Myocyte (in vitro differentiated cells): ENCODE data around the gene BCL11B. TPM values are rescaled to one million over a fixed set of nuclear protein-coding genes. Genes with fewer than 3 reads are reported as not detected.

Experiments
- DNase-seq: peaks from one replicate; pipeline ENCODE4 v3.0.0-alpha.2; 2012; ENCODE audit warnings: low read depth
- total RNA-seq: library from RNA; depleted of rRNA; stranded (reverse); fragments of >200 nt; gene quantifications from 2 replicates; pipeline ENCODE4 v1.2.3, GENCODE V29; 2014

BCL11B gene
- total RNA-seq, 1 donor from 2014 or later, result 0.03 TPM

GRCh38 chr14:99226687-99227086 lies 45.3 kb downstream of the BCL11B start:
- DNase-seq, result no peak

GRCh38 chr14:99225436-99226203 lies 46.4 kb downstream of the BCL11B start:
- DNase-seq, result no peak

- DNase-seq, result no peak
Measured at GRCh38 chr14:99224948-99225347, 47.0 kb downstream of the BCL11B start.

GRCh38 chr14:99224116-99224910 lies 47.7 kb downstream of the BCL11B start:
- no peak for DNase-seq

- DNase-seq, result no peak
Measured at GRCh38 chr14:99221445-99221844, 50.6 kb downstream of the BCL11B start.

DNA sequence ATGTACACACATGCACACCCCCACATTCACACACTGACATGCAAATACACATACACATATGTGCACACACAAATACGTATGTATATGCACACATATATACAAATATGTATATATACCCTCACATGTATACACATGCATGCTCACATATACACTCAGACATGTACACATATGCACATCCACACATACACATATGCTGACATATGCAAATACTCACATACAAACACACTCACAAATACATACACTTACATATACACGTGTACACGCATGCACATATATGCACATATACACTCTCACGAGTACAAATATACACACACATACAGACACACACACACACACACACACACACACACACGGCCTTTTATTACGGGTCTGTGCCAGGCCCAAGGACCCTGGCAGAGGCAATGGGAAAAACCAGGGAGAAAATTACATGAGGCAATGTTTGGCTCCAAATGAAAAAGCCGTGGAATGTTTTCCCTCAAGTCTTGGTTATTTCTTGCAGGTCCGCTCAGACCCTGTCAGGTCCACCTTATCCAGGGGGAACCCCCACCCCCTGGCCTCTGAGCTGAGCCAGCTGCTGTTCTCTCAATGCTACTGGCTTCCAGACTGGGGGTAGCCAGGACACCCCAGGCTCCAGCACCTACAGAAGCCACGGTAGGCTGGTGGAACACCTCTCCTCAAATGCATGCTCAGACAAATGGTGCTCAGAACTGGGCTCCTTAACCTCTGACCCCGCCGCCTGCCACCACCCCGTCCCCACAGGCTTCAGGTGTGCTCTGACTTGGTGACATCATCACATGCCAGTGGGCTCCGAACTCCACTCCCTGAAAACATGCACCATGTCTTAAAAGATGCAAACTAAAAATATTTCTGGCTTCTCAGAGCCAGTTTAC lies 54.7 kb downstream of the BCL11B start:
- no peak for DNase-seq

DNA sequence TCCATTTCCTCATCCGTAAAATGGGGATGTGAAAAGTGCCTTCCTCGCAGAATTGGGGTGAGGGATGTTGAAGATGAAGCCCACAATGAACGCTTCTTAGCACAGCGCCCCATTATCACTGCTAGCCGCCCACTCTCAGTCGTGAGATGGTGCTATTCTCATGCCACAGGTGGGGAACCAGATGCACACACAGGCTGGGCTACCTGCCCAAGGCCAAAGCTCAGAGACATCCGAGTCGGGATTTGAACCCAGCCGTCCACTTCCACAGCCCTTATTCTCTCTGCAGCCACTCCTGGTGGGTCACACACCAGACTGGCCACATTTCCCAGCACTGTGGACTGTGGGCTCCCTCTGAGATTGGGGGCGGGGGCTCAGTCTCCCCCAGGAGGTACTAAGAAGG lies 55.8 kb downstream of the BCL11B start:
- no peak for DNase-seq

DNA sequence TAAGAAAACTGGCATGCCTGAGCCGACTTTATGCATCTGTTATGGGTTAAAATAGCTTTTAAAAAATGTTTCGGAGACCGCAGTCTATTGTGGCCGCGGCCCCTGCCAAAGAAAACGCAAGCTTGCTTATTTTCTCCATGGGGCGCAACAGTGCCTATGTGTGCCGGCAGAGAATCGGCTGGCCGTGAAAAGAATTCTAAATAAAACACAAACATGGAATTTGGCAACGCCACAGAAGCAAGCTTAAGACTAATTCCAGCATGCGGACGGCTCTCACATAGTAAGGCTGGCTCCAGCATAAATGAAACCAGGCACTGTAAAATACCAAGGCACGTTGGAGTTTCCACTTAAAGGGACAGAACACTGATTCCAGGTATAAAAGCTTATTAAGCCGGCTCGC lies 56.7 kb downstream of the BCL11B start:
- no peak for DNase-seq

GRCh38 chr14:99214701-99215100 lies 57.3 kb downstream of the BCL11B start:
- no peak for DNase-seq

GRCh38 chr14:99213527-99213971 lies 58.4 kb downstream of the BCL11B start:
- no peak for DNase-seq

- no peak for DNase-seq
Measured at GRCh38 chr14:99213101-99213500, 58.9 kb downstream of the BCL11B start.

- DNase-seq, result no peak
Measured at GRCh38 chr14:99212646-99213045, 59.4 kb downstream of the BCL11B start.

- no peak for DNase-seq
Measured at GRCh38 chr14:99212199-99212598, 59.8 kb downstream of the BCL11B start.

DNA sequence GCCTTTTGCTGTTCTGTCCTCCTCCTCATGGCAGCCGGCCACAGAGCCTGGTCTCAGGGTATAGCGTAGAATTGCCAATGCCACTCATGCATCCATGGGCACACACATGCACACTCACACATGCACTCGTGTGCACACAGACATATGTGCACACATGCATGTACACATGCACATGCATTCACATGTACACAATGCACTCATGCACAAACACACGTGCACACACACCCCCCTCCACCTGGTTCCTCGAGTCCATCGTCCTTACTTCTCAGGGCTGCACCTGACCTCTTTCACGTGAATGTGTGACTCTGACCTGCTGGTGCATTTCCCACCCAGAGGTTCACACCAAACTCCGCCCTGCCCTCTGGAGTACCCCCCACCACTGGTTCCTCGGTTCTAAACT lies 60.6 kb downstream of the BCL11B start:
- DNase-seq, result no peak

DNA sequence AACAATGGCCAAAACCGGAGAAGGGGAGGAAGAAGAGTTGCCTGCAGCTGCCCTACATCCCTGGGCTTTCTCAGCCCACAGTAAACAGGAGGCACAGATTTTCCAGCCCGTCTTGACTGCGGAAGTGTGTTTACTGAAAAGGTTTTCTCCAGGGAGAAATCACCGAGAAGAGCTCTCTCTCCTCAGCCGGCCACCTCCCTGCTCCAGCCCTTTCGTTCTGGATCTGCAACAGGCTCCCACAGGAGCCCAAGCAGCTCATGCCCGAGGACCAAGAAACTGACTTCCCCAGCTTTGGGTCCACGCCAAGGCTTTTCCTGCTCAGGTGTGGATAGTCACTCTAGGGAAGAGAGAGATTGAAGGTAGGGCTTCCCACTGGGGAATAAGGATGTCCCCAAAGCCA lies 61.7 kb downstream of the BCL11B start:
- DNase-seq, result no peak

- no peak for DNase-seq
Measured at GRCh38 chr14:99209409-99209808, 62.6 kb downstream of the BCL11B start.

DNA sequence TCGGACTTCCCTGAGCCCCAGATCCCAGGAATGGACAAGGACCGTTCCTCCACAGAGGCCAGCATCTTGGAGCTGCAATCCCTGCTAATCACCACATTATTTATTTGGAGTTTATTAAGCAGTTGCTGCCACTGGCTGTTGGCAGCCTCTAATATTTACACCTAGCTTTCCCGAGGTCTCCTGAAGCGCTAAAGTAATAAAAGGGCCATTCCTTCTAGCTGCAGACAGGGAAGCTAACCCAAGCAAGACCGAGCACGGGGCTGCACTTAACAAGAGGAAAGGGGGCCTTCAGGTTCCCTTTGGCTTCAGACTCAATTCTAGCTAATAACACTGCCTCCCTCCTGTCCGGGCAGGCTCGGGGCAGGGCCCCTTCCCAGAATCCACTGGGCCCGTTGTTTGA lies 63.7 kb downstream of the BCL11B start:
- DNase-seq, result no peak

- no peak for DNase-seq
Measured at GRCh38 chr14:99207456-99207855, 64.5 kb downstream of the BCL11B start.

DNA sequence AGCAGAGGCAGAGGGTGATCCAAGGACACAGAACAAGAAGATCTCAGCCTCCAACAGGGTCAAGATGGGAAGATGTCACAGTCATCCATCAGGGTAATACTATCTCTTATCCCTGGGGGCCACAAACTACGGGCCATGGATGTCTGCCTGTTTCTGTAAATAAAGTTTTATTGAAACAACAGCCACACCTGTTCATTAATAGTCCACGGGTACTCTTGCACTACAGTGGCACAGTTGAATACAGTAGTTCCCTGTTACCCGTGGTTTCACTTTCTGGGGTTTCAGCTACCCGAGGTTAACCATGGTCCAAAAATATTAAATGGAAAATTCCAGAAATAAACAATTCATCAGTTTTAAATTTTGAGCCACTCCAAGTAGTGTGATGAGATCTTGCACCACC lies 65.9 kb downstream of the BCL11B start:
- DNase-seq, result no peak

GRCh38 chr14:99205086-99205688 lies 66.8 kb downstream of the BCL11B start:
- no peak for DNase-seq

GRCh38 chr14:99203801-99204200 lies 68.2 kb downstream of the BCL11B start:
- DNase-seq, result no peak
